ENCODE results near the gene ACADS.
A peak's percentile ranks its signal among the peaks of the same experiment; 100 is the strongest.

Gene ACADS

DNA sequence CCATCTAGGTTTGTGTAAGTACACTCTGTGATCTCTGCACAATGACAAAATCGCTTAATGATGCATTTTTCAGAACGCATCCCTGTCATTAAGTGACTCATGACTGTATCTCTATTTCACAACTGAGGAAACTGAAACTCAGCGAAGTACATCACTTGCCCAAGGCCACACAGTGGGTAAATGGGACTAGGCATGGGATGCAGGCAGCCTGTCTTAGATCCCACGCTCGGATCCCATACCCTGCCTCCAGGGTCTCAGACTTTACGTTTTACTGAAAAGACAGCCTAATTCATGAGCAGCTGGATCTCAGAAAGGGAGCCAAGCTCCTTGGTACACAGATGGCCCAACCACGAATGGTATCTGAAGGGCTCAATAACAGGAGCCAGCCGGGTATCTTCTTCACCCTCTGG lies 41.1 kb upstream of the ACADS start:
- TF ChIP-seq, protein P1, sequence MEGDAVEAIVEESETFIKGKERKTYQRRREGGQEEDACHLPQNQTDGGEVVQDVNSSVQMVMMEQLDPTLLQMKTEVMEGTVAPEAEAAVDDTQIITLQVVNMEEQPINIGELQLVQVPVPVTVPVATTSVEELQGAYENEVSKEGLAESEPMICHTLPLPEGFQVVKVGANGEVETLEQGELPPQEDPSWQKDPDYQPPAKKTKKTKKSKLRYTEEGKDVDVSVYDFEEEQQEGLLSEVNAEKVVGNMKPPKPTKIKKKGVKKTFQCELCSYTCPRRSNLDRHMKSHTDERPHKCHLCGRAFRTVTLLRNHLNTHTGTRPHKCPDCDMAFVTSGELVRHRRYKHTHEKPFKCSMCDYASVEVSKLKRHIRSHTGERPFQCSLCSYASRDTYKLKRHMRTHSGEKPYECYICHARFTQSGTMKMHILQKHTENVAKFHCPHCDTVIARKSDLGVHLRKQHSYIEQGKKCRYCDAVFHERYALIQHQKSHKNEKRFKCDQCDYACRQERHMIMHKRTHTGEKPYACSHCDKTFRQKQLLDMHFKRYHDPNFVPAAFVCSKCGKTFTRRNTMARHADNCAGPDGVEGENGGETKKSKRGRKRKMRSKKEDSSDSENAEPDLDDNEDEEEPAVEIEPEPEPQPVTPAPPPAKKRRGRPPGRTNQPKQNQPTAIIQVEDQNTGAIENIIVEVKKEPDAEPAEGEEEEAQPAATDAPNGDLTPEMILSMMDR (IDR thresholded peaks at IDR 0.05; ENCODE audit: poor library complexity, severe bottlenecking) = no peak
- Histone ChIP-seq H3K4me1 (ENCODE audit: insufficient read depth, poor library complexity, severe bottlenecking) (peaks cover 10% of the 10 kb centered on the region), H3K36me3 (ENCODE audit: low read depth) (no peaks in the 10 kb centered on the region), H3K27ac (ENCODE audit: poor library complexity, severe bottlenecking) (no peak overlapping the region), H3K27me3 (ENCODE audit: insufficient read depth, poor library complexity, severe bottlenecking) (no peaks in the 10 kb centered on the region), H3K4me3 (ENCODE audit: severe bottlenecking) (no peak overlapping the region), H3K9me3 (ENCODE audit: severe bottlenecking) (no peaks in the 10 kb centered on the region)
- ATAC-seq (ENCODE audit: low read depth) (no peak), DNase-seq (ENCODE audit: low spot score) (no peak)

DNA sequence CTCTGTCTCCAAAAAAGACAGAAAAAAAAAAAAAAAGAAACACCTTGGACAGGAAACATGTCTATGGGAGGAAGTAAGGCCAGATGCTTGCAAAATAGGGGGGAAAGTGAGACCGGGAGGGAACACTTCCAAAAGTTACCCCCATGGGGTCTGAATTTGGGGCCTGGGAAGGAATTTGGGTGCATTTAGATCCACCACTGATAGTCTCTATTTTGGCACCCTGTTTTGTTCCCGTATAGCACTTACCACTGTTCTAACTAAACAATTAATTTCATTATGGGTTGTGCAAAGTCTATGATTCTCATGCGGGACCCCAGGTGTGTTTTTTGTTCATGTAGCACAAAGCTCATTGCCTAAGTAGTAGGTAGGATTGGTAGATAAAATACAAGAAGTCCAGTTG lies 40.1 kb upstream of the ACADS start:
- Histone ChIP-seq H3K36me3 (ENCODE audit: low read depth) (no peaks in the 10 kb centered on the region), H3K4me3 (ENCODE audit: severe bottlenecking) (no peak overlapping the region), H3K27ac (ENCODE audit: poor library complexity, severe bottlenecking) (peak overlapping the region; percentile 69), H3K9me3 (ENCODE audit: severe bottlenecking) (no peaks in the 10 kb centered on the region), H3K27me3 (ENCODE audit: insufficient read depth, poor library complexity, severe bottlenecking) (no peaks in the 10 kb centered on the region), H3K4me1 (ENCODE audit: insufficient read depth, poor library complexity, severe bottlenecking) (peaks cover 12% of the 10 kb centered on the region)
- no peak for DNase-seq (ENCODE audit: low spot score)
- ATAC-seq (ENCODE audit: low read depth) = no peak
- TF ChIP-seq, protein P1 (IDR thresholded peaks at IDR 0.05; ENCODE audit: poor library complexity, severe bottlenecking) = no peak

DNA sequence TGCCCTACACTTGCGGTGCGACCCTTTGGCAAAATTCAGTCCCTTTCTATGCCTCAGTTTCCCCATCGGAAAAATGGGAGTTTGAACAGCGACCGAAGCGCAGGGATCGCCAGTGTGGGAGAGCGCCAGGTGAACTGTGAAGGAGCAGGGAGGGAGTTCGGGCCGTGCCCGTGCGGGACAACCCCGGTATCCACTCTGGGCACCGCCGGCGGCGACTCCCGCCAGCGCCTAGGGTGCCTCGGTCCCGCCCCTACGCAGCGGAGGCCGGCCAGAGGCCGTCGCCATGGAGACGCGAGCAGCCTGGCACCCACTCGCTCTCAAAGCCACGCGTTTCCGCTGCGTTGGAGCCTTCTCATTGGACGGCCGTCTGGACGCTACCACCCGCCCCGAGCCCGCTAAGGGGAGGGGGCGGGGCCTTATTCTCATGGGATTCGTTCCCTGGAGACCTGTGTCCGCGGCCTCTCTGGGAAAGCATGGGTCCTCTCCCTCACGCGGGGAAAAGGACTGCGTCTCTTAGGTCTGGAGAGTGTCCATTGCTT lies 39.4 kb upstream of the ACADS start:
- Histone ChIP-seq H3K27ac (ENCODE audit: poor library complexity, severe bottlenecking) (peak overlapping the region; percentile 69), H3K36me3 (ENCODE audit: low read depth) (no peaks in the 10 kb centered on the region), H3K27me3 (ENCODE audit: insufficient read depth, poor library complexity, severe bottlenecking) (no peaks in the 10 kb centered on the region), H3K4me3 (ENCODE audit: severe bottlenecking) (peak overlapping the region; percentile 94), H3K9me3 (ENCODE audit: severe bottlenecking) (no peaks in the 10 kb centered on the region), H3K4me1 (ENCODE audit: insufficient read depth, poor library complexity, severe bottlenecking) (peaks cover 12% of the 10 kb centered on the region)
- DNase-seq (ENCODE audit: low spot score) (peak; percentile 99), ATAC-seq (ENCODE audit: low read depth) (peak; percentile 82)
- TF ChIP-seq, protein P1 (IDR thresholded peaks at IDR 0.05; ENCODE audit: poor library complexity, severe bottlenecking) = no peak

DNA sequence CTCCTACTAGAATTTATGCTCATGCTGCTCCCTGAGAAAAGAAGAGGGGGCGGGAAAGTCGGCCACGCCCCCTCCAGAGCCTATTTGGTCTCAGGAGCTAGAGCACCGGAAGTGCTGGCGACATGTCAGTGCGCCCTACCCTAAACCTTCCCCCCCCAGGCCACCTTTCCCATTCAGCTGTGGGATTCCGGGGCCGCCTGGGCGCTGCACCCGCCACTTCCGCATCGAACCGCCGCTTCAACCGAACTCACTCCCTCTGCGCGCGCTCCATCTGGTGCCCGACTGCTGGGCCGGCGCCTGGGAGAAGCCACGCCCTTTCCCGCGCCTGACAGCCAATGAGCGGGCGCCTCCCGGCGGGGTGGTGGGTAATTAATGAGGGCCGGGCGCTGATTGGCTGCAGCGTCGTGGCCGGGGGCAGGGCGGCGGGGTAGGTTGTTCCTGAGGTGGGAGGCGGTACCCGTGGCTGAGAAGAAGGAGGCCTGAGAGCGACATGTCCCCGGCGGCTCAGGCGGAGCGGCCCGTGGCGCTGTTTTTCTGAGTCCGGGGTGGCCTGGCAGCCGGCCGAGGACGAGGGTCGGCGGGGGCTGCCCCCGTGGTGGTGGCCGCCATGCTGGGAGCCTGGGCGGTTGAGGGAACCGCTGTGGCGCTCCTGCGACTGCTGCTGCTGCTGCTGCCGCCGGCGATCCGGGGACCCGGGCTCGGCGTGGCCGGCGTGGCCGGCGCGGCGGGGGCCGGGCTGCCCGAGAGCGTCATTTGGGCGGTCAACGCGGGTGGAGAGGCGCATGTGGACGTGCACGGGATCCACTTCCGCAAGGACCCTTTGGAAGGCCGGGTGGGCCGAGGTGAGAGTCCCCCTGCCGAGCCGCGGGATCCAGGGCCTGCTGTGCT lies 38.7 kb upstream of the ACADS start, which contains the start of gene MLEC:
Gene MLEC (plus strand): TSS at position 460 of the 888 bp plus-strand sequence. CDS start 148 bp downstream, at position 608.
- H3K36me3 ChIP-seq (ENCODE audit: low read depth) = no peaks in the 10 kb centered on the region
- H3K4me3 ChIP-seq (ENCODE audit: severe bottlenecking) = peak within 1 kb of the TSS; percentile 94
- no peaks in the 10 kb centered on the region for H3K27me3 ChIP-seq (ENCODE audit: insufficient read depth, poor library complexity, severe bottlenecking)
- peaks cover 12% of the 10 kb centered on the region for H3K4me1 ChIP-seq (ENCODE audit: insufficient read depth, poor library complexity, severe bottlenecking)
- TF ChIP-seq, protein P1 (IDR thresholded peaks at IDR 0.05; ENCODE audit: poor library complexity, severe bottlenecking) = peak; percentile 27
- peak within 1 kb of the TSS; percentile 69 for H3K27ac ChIP-seq (ENCODE audit: poor library complexity, severe bottlenecking)
- ATAC-seq (ENCODE audit: low read depth) = peak; percentile 82
- no peaks in the 10 kb centered on the region for H3K9me3 ChIP-seq (ENCODE audit: severe bottlenecking)
- DNase-seq (ENCODE audit: low spot score) = peak; percentile 98

Data from RWPE2 (cell line).